Left ventricle myocardium inferior (tissue), 1 donor: ENCODE data around the gene WDR27. TPM values are rescaled to one million over a fixed set of nuclear protein-coding genes. Genes with fewer than 3 reads are reported as not detected.

Experiments used
- DNase-seq: peaks from one replicate; pipeline ENCODE4 v3.0.0-alpha.2; 2020
- H3K27ac ChIP-seq: fragments of 200-600 bp; replicated peaks from 2 replicates; pipeline ENCODE4 v1.8.0; 2021
- H3K27me3 ChIP-seq: fragments of 200-600 bp; 2 replicates; pipeline ENCODE4 v1.8.0; 2021; ENCODE audit warnings: low read depth
- H3K36me3 ChIP-seq: fragments of 200-600 bp; 2 replicates; pipeline ENCODE4 v1.8.0; 2021
- H3K4me1 ChIP-seq: fragments of 200-600 bp; 2 replicates; pipeline ENCODE4 v1.8.0; 2021
- H3K4me3 ChIP-seq: fragments of 200-600 bp; 2 replicates; pipeline ENCODE4 v1.8.0; 2021; ENCODE audit warnings: mild to moderate bottlenecking, moderate library complexity
- H3K9me3 ChIP-seq: fragments of 200-600 bp; replicated peaks from 2 replicates; pipeline ENCODE4 v1.8.0; 2021
- CTCF ChIP-seq: fragments of 200-600 bp; IDR thresholded peaks from 2 replicates; pipeline ENCODE4 v1.8.0; 2021; ENCODE audit warnings: antibody characterized with exemption, mild to moderate bottlenecking, borderline replicate concordance
- intact Hi-C: fragments of 100-400 bp; cut with micrococcal nuclease; formaldehyde crosslinking; loops from one replicate; pipeline ENCODE4 v1.11.0; 2022
- total RNA-seq: library from RNA; stranded (reverse); fragmentation: NEBNext Ultra II Directional; extraction: Animal tissue kit (Norgen Biotek cat#: 25700); gene quantifications from one replicate; pipeline ENCODE4 v1.2.1, GENCODE V29; 2021
- donor health status: DM: no; HTN: yes; CAD: no; lungs with severe emphysema.

The WDR27 gene
- total RNA-seq, 1 donor from 2014 or later: 9.1 TPM

- DNase-seq: no peak
- Histone ChIP-seq H3K4me3 (no peak overlapping the region), H3K9me3 (no peaks in the 10 kb centered on the region), H3K27ac (no peak overlapping the region), H3K4me1 (no peaks in the 10 kb centered on the region), H3K36me3 (peaks cover 11% of the 10 kb centered on the region), H3K27me3 (no peaks in the 10 kb centered on the region)
- intact Hi-C loops: no loop called here
- TF ChIP-seq CTCF: no peak
These were observed 62.9 kb downstream of the WDR27 start for GRCh38 chr6:169638915-169639314.

GRCh38 chr6:169638388-169638787 is 63.4 kb downstream of the WDR27 start:
- peaks cover 16% of the 10 kb centered on the region for H3K36me3 ChIP-seq
- TF ChIP-seq CTCF: no peak
- H3K4me3 ChIP-seq: no peak overlapping the region
- DNase-seq: no peak
- H3K9me3 ChIP-seq: no peaks in the 10 kb centered on the region
- H3K27me3 ChIP-seq: no peaks in the 10 kb centered on the region
- H3K4me1 ChIP-seq: no peaks in the 10 kb centered on the region
- intact Hi-C loops: no loop called here
- H3K27ac ChIP-seq: no peak overlapping the region

- Histone ChIP-seq H3K4me3 (no peak overlapping the region), H3K9me3 (no peaks in the 10 kb centered on the region), H3K27me3 (no peaks in the 10 kb centered on the region), H3K27ac (no peak overlapping the region), H3K4me1 (no peaks in the 10 kb centered on the region), H3K36me3 (peaks cover 25% of the 10 kb centered on the region)
- no peak for TF ChIP-seq CTCF
- intact Hi-C loops: no loop called here
- DNase-seq: no peak
These were observed 66.5 kb downstream of the WDR27 start for GRCh38 chr6:169635345-169635744.

- intact Hi-C loops: no loop called here
- Histone ChIP-seq H3K9me3 (no peaks in the 10 kb centered on the region), H3K27me3 (no peaks in the 10 kb centered on the region), H3K27ac (no peak overlapping the region), H3K4me3 (no peak overlapping the region), H3K4me1 (no peaks in the 10 kb centered on the region), H3K36me3 (peaks cover 25% of the 10 kb centered on the region)
- DNase-seq: no peak
- TF ChIP-seq CTCF: no peak
These were observed 69.0 kb downstream of the WDR27 start for GRCh38 chr6:169632841-169633240.

- H3K27me3 ChIP-seq: no peaks in the 10 kb centered on the region
- intact Hi-C loops: no loop called here
- no peak overlapping the region for H3K4me3 ChIP-seq
- H3K36me3 ChIP-seq: peaks cover 34% of the 10 kb centered on the region
- no peak for DNase-seq
- TF ChIP-seq CTCF: no peak
- no peaks in the 10 kb centered on the region for H3K9me3 ChIP-seq
- H3K4me1 ChIP-seq: no peaks in the 10 kb centered on the region
- no peak overlapping the region for H3K27ac ChIP-seq
These were observed 72.6 kb downstream of the WDR27 start for GRCh38 chr6:169629256-169629655.
